OCI-LY1 (cell line): ENCODE results near the gene RAP1B.

ENCODE experiments used
- H2AFZ ChIP-seq: fragments of 200-600 bp; sonication (generic), shearing (Covaris generic); 2 replicates; pipeline ENCODE4 v1.6.0; 2014; ENCODE audit warnings: antibody characterized with exemption, mild to moderate bottlenecking, low read length
- H3F3A ChIP-seq: fragments of 200-600 bp; sonication (generic), shearing (Covaris generic); 2 replicates; pipeline ENCODE4 v1.6.0; 2014; ENCODE audit warnings: mild to moderate bottlenecking, antibody characterized with exemption, low read length, moderate library complexity; ENCODE audit not compliant: insufficient read depth
- H3K27ac ChIP-seq: fragments of 200-600 bp; sonication (generic); 2 replicates; pipeline ENCODE4 v1.5.1; 2014; ENCODE audit warnings: low read length, mixed run types, mild to moderate bottlenecking, low read depth; ENCODE audit not compliant: poor library complexity, severe bottlenecking
- H3K27me3 ChIP-seq: fragments of 200-600 bp; sonication (generic); 2 replicates; pipeline ENCODE4 v1.6.0; 2014; ENCODE audit warnings: antibody characterized with exemption, mild to moderate bottlenecking, low read length, moderate library complexity; ENCODE audit not compliant: insufficient read depth
- H3K36me3 ChIP-seq: fragments of 200-600 bp; sonication (generic); 2 replicates; pipeline ENCODE4 v1.6.1; 2014; ENCODE audit warnings: mild to moderate bottlenecking, antibody characterized with exemption, low read length, moderate library complexity, mixed read lengths; ENCODE audit not compliant: insufficient read depth
- H3K4me1 ChIP-seq: fragments of 200-600 bp; sonication (generic); 2 replicates; pipeline ENCODE4 v1.5.1; 2014; ENCODE audit warnings: mild to moderate bottlenecking, low read length, moderate library complexity; ENCODE audit not compliant: insufficient read depth, severe bottlenecking
- H3K4me2 ChIP-seq: fragments of 200-600 bp; sonication (generic), shearing (Covaris generic); 2 replicates; pipeline ENCODE4 v1.6.1; 2014; ENCODE audit warnings: low read length
- H3K4me3 ChIP-seq: fragments of 200-600 bp; sonication (generic); 2 replicates; pipeline ENCODE4 v1.5.1; 2014; ENCODE audit warnings: low read length, low read depth, mild to moderate bottlenecking, mixed read lengths; ENCODE audit not compliant: poor library complexity, severe bottlenecking
- H3K79me2 ChIP-seq: fragments of 200-600 bp; shearing (Covaris generic); 2 replicates; pipeline ENCODE4 v1.6.1; 2016; ENCODE audit warnings: mixed run types, low read length, mixed read lengths; ENCODE audit not compliant: insufficient read depth
- H3K9ac ChIP-seq: fragments of 200-600 bp; sonication (generic), shearing (Covaris generic); 2 replicates; pipeline ENCODE4 v1.6.1; 2014; ENCODE audit warnings: mild to moderate bottlenecking, low read length, mixed read lengths
- H3K9me2 ChIP-seq: fragments of 200-600 bp; sonication (generic), shearing (Covaris generic); 2 replicates; pipeline ENCODE4 v1.6.1; 2014; ENCODE audit warnings: low read depth, mild to moderate bottlenecking, low read length, mixed read lengths
- H3K9me3 ChIP-seq: fragments of 200-600 bp; shearing (Covaris generic); 2 replicates; pipeline ENCODE4 v1.6.1; 2014; ENCODE audit warnings: low read length, mixed read lengths
- H4K20me1 ChIP-seq: fragments of 200-600 bp; sonication (generic), shearing (Covaris generic); 2 replicates; pipeline ENCODE4 v1.6.0; 2016; ENCODE audit warnings: mild to moderate bottlenecking, low read length; ENCODE audit not compliant: insufficient read depth
- CTCF ChIP-seq: fragments of 200-600 bp; sonication (generic), shearing (Covaris generic); IDR thresholded peaks from 2 replicates; pipeline ENCODE4 v1.5.1; 2017; ENCODE audit warnings: mild to moderate bottlenecking, antibody characterized with exemption, low read length, moderate library complexity, mixed read lengths
- EZH2 ChIP-seq: fragments of 200-600 bp; sonication (generic), shearing (Covaris generic); IDR thresholded peaks from 2 replicates; pipeline ENCODE4 v1.8.0; 2017; ENCODE audit warnings: borderline replicate concordance, mixed run types, mild to moderate bottlenecking, antibody characterized with exemption, low read length, moderate library complexity, mixed read lengths

The RAP1B gene

GRCh38 chr12:68573406-68573805 lies 37.3 kb upstream of the RAP1B start:
- Histone ChIP-seq H3K4me3 (no peak overlapping the region), H3K27me3 (no peaks in the 10 kb centered on the region), H3K9me2 (no peaks in the 10 kb centered on the region), H3K9me3 (no peaks in the 10 kb centered on the region), H3F3A (no peaks in the 10 kb centered on the region), H3K4me1 (no peaks in the 10 kb centered on the region), H4K20me1 (no peaks in the 10 kb centered on the region), H3K27ac (no peak overlapping the region), H3K36me3 (no peaks in the 10 kb centered on the region), H3K9ac (no peak overlapping the region), H3K79me2 (no peaks in the 10 kb centered on the region), H2AFZ (no peak overlapping the region), H3K4me2 (no peak overlapping the region)
- TF ChIP-seq EZH2 = no peak
- no peak for TF ChIP-seq CTCF

- Histone ChIP-seq H3K79me2 (no peaks in the 10 kb centered on the region), H2AFZ (no peak overlapping the region), H3K9me2 (no peaks in the 10 kb centered on the region), H3K4me2 (no peak overlapping the region), H3K4me3 (no peak overlapping the region), H3F3A (no peaks in the 10 kb centered on the region), H3K36me3 (no peaks in the 10 kb centered on the region), H3K9ac (no peak overlapping the region), H3K27ac (no peak overlapping the region), H3K27me3 (no peaks in the 10 kb centered on the region), H3K4me1 (no peaks in the 10 kb centered on the region), H4K20me1 (no peaks in the 10 kb centered on the region), H3K9me3 (no peaks in the 10 kb centered on the region)
- TF ChIP-seq EZH2 (no peak), CTCF (no peak)
These were observed 32.8 kb upstream of the RAP1B start for GRCh38 chr12:68577949-68578348.

- no peaks in the 10 kb centered on the region for H3K79me2 ChIP-seq
- H3K4me2 ChIP-seq = no peak overlapping the region
- H3K27me3 ChIP-seq = no peaks in the 10 kb centered on the region
- H3K4me1 ChIP-seq = no peaks in the 10 kb centered on the region
- H4K20me1 ChIP-seq = no peaks in the 10 kb centered on the region
- H2AFZ ChIP-seq = no peak overlapping the region
- no peak overlapping the region for H3K4me3 ChIP-seq
- H3F3A ChIP-seq = no peaks in the 10 kb centered on the region
- no peak for TF ChIP-seq CTCF
- TF ChIP-seq EZH2 = no peak
- H3K27ac ChIP-seq = no peak overlapping the region
- no peaks in the 10 kb centered on the region for H3K36me3 ChIP-seq
- H3K9me3 ChIP-seq = no peaks in the 10 kb centered on the region
- H3K9me2 ChIP-seq = no peaks in the 10 kb centered on the region
- H3K9ac ChIP-seq = no peak overlapping the region
These were observed 31.9 kb upstream of the RAP1B start for GRCh38 chr12:68578765-68579164.
